RKO (cell line): ENCODE results near the gene KRTAP4-12.
A peak's percentile ranks its signal among the peaks of the same experiment; 100 is the strongest.
"Not testable (repeated sequence)": the region's sequence is repeated elsewhere in the genome, so short reads cannot be mapped to it uniquely, and the experiment has no call there.

ENCODE experiments used
- DNase-seq: peaks from one replicate; pipeline ENCODE4 v3.0.0-alpha.2; 2016; ENCODE audit warnings: low spot score

Gene KRTAP4-12

GRCh38 chr17:41123991-41124371 is at the start of gene KRTAP4-12:
TSS of gene KRTAP4-12 (minus strand) at chr17:41124182. CDS start at chr17:41124122, 60 bp downstream.
- not testable (repeated sequence) for DNase-seq

- DNase-seq = no peak
Observed at GRCh38 chr17:41171886-41172285, 47.9 kb upstream of the KRTAP4-12 start.

GRCh38 chr17:41168121-41168520 is 44.1 kb upstream of the KRTAP4-12 start, which contains the start of gene KRTAP4-3:
TSS of gene KRTAP4-3 (minus strand) at chr17:41168221. CDS start at chr17:41168172, 49 bp downstream.
- DNase-seq = no peak

- no peak for DNase-seq
Observed at GRCh38 chr17:41167561-41167960, 43.6 kb upstream of the KRTAP4-12 start.

DNA sequence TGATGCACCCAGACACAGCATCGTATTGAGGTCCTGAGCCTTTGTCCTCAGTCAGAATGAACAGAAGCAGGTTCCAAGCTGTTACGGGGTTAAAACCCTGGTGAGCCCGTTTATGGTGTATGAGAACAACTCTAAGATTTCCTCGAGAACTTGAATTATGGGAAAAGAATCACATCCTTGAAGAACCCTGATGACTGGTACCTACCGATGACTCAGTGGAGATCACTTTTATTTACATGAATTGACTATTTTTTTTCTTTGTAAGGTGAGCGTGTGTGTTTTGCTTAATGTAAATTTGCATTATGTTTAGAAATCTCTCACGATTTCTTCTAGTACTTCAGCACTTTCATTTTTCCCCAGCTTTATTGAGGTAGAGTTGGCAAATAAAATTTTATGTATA is 39.8 kb upstream of the KRTAP4-12 start:
- peak; percentile 32 for DNase-seq

- DNase-seq = no peak
Observed at GRCh38 chr17:41160648-41161047, 36.7 kb upstream of the KRTAP4-12 start, which contains the start of gene KRTAP4-4. TSS of gene KRTAP4-4 (minus strand) at chr17:41160748. CDS start at chr17:41160691, 57 bp downstream.

DNA sequence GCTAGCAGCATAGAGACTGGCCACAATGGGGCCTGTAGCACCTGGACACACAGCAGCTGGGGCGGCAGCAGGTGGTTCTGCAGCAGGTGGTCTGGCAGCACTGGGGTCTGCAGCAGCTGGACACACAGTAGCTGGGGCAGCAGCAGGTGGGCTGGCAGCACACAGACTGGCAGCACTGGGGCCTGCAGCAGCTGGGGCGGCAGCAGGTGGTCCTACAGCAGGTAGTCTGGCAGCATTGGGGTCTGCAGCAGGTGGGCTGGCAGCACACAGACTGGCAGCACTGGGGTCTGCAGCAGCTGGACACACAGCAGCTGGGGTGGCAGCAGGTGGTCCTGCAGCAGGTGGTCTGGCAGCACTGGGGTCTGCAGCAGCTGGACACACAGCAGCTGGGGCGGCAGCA is 36.2 kb upstream of the KRTAP4-12 start:
- DNase-seq = not testable (repeated sequence)

- DNase-seq = no peak
Observed at GRCh38 chr17:41153856-41154255, 29.9 kb upstream of the KRTAP4-12 start.

DNA sequence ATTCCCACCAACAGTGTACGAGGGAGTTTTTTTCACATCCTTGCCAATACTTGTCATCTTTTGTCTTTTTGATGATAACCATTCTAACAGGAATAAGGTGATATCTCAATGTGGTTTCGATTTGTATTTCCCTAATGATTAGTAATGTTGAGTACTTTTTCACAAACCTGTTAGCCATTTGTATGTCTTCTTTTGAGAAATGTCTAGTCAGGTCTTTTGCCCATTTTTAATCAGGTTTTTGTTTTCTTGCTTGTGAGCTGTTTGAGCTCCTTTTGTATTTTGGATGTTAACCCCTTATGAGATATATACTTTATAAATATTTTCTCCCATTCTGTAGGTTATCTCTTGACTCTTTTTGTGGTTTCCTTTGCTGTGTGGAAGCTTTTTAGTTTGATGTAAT is 27.5 kb upstream of the KRTAP4-12 start:
- no peak for DNase-seq

- DNase-seq = no peak
Observed at GRCh38 chr17:41150026-41150425, 26.0 kb upstream of the KRTAP4-12 start.

- DNase-seq = no peak
Observed at GRCh38 chr17:41149652-41149985, 25.6 kb upstream of the KRTAP4-12 start, which contains the start of gene KRTAP4-5. TSS of gene KRTAP4-5 (minus strand) at chr17:41149825. CDS start at chr17:41149767, 58 bp downstream.

DNA sequence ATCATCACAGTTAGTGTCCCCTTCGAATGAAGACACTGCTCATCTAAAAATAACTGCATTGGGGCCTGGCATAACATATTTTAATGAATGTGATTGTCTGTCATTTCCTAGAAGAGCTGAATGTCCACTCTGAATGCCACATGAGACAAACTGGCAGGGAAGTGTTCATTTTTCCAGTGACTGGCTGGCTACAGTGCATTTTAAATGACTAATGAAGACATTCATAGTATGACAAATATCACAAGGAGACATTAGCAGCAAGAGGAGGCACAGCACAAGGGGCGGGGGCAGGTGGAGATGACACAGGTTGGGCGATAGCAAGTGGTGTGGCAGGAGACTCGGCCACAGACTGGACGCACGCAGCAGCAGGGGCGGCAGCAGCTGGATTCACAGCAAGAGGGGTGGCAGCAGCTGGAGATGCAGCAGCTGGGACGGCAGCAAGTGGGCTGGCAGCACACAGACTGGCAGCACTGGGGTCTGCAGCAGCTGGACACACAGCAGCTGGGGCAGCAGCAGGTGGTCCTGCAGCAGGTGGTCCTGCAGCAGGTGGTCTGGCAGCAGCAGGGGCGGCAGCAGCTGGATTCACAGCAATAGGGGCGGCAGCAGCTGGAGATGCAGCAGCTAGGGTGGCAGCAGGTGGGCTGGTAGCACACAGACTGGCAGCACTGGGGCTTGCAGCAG is 25.1 kb upstream of the KRTAP4-12 start:
- not testable (repeated sequence) for DNase-seq

DNA sequence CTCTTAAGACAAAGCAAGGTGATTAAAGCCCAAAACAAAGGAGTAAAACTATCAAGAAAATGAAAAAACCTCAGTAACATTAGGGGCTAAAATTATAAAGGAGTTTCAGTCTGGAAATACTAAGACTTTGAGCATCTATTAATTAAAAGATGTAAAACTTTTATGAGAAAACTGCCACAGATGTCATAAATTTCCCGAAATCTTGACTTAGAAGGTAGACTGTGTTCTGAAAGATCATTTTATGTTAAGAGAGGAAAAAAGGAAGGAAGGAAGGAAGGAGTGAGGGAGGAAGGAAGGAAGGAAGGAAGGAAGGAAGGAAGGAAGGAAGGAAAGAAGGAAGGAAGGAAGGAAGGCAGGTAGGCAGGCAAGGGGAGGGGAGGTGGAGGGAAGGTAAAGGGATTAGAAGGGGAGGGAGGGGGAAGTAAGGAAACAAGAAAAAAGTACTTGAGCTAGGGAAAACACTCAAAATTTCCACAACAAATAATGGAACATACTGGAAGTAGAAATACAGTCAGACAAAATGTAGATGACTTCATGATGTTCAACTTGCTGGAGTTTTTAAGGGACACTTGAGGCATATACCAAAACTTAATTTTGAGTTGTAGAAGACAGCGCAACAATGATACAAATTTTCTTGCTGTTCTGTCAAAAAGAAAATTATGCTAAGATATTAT is 23.7 kb upstream of the KRTAP4-12 start:
- DNase-seq = no peak

DNA sequence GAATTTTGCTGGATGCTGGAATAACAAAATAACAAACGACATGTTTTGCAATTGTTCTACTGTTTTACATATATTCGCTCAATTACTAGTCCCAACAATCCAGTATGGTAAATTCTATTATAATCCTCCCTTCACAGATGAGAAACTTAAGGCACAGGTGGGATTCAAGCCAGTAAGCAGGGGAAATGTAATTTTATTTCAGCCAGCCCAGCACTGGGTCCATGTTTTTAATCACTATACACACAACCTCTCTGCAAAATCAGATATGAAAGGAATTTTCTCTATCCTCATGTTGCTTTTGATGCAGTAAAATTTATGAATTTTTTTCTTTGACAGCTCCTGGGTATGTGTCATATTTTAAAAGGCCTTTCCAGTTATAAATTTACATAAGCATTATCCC is 21.3 kb upstream of the KRTAP4-12 start:
- DNase-seq = no peak

- no peak for DNase-seq
Observed at GRCh38 chr17:41144846-41145245, 20.9 kb upstream of the KRTAP4-12 start.

GRCh38 chr17:41141361-41141760 is 17.4 kb upstream of the KRTAP4-12 start:
- DNase-seq = no peak

GRCh38 chr17:41140360-41141131 is 16.6 kb upstream of the KRTAP4-12 start, which contains the start of gene KRTAP4-6:
TSS of gene KRTAP4-6 (minus strand) at chr17:41140544. CDS start at chr17:41140487, 57 bp downstream.
- peak; percentile 89 for DNase-seq

DNA sequence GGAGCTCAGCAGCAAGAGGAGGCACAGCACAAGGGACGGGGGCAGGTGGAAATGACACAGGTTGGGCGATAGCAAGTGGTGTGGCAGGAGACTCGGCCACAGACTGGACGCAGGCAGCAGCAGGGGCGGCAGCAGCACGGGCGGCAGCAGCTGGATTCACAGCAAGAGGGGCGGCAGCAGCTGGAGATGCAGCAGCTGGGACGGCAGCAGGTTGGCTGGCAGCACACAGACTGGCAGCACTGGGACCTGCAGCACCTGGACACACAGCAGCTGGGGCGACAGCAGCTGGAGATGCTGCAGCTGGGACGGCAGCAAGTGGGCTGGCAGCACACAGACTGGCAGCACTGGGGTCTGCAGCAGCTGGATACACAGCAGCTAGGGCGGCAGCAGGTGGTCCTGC is 15.9 kb upstream of the KRTAP4-12 start:
- DNase-seq = not testable (repeated sequence)

DNA sequence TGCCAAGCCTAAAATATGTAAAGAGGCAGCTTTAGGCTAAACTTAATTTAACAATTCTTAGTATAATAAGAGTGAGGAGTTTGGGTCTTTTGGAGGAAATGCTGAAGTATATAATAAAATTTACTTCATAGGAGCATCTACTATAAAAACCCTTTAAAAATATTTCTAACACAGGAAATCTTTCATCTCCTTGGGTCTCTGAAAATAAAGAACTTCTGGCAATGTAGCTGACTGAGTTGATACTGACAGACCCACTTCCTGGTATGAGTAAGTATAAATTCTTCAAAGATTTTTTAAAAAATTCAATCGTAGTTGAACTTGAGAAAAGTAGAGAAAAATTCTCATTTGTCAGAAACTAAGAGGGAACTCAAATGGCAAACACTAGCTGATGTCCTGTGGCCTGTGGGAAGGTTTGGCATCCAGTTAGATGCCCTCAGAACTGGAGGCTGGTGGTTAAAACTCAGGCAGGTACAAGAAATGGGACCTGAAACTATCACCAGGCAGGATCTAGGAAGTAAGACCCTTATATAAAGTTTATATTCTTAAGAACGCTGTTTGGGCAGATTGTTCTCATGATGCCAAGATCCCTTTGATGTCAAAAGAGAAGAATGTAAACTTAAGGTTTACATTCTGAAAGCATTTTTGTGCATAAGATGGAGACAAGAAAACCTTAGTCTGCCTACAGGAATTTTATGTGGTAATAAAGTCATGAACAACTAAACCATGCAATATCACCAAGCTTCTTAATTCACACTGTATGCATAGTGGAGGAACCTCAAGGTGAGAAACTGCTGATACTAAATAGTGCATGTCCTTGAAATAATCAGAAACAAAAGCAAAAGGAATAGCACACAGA is 10.1 kb upstream of the KRTAP4-12 start:
- DNase-seq = no peak

DNA sequence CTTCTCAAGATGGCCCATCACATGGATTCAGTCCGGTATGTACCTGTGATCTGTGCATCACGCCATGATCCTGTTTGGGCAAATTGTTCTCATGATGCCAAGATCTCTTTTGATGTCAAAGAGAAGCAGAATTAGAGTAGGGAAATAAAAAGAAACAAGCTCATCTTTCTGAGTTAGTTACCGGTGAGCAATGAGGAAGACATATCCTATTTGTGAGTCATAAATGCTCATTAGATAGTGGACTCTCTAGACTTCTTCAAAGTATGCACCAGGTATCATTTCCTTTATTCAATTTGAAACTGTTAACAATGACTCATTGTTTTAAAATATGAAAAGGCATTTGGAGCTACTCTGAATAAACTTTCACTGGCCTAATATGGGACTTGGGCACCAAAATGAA is 8.0 kb upstream of the KRTAP4-12 start:
- DNase-seq = no peak

GRCh38 chr17:41127371-41127770 is 3.4 kb upstream of the KRTAP4-12 start:
- DNase-seq = no peak

- no peak for DNase-seq
Observed at GRCh38 chr17:41126412-41126811, 2.4 kb upstream of the KRTAP4-12 start.
